Spinal cord (tissue), 10 donors: ENCODE data around the gene SUPT20HL2. TPM values are rescaled to one million over a fixed set of nuclear protein-coding genes. Genes with fewer than 3 reads are reported as not detected.
"Not testable (repeated sequence)": the region's sequence is repeated elsewhere in the genome, so short reads cannot be mapped to it uniquely, and the experiment has no call there.

Experiments
- DNase-seq, 6 donors: peaks; one replicate each; pipeline versions ENCODE4 v3.0.0 to v3.0.0-alpha.2; 2013 to 2015; ENCODE audit warnings: low spot score in 6 of 6, low read depth in 4 of 6
- H3K27ac ChIP-seq: one replicate; pipeline ENCODE4 v1.5.1; 2013; ENCODE audit warnings: low read depth, low read length, control low read depth
- H3K27me3 ChIP-seq: one replicate; pipeline ENCODE4 v1.6.1; 2013; ENCODE audit warnings: low read length; ENCODE audit not compliant: control insufficient read depth, insufficient read depth
- H3K36me3 ChIP-seq: one replicate; pipeline ENCODE4 v1.6.1; 2013; ENCODE audit warnings: low read length; ENCODE audit not compliant: control insufficient read depth, insufficient read depth
- H3K4me1 ChIP-seq: one replicate; pipeline ENCODE4 v1.6.1; 2013; ENCODE audit warnings: low read length; ENCODE audit not compliant: control insufficient read depth, insufficient read depth
- H3K4me3 ChIP-seq: one replicate; pipeline ENCODE4 v1.5.1; 2013; ENCODE audit warnings: low read depth, low read length, control low read depth
- H3K9me3 ChIP-seq: one replicate; pipeline ENCODE4 v1.6.1; 2013; ENCODE audit warnings: low read length; ENCODE audit not compliant: control insufficient read depth, insufficient read depth
- WGBS: methylation state at CpG from one replicate; pipeline ENCODE4 v1.1.5; 2013; ENCODE audit warnings: missing lambda C conversion rate; ENCODE audit not compliant: insufficient coverage; 5-methylcytosine and 5-hydroxymethylcytosine counted together
- polyA plus RNA-seq, 2 donors: library from polyadenylated mRNA; unstranded; fragments of 120-200 nt; gene quantifications; one replicate each; pipeline ENCODE4 v1.2.1, GENCODE V29; 2013; ENCODE audit not compliant: insufficient read length in 2 of 2
- total RNA-seq, 2 donors: library from RNA; depleted of rRNA in 1 of 2; stranded (reverse); fragments of 120-200 nt in 1 of 2; fragments of >200 nt in 1 of 2; gene quantifications; one replicate each; pipeline versions ENCODE4 v1.2.3 to v1.2.4, GENCODE V29; 2013 to 2014
- donor health status: healthy.

The SUPT20HL2 gene
- total and polyA plus RNA-seq, 4 donors: 0.06 to 0.13 TPM; not detected in 2

- peaks cover 16% of the 10 kb centered on the region for H3K27me3 ChIP-seq
- no peaks in the 10 kb centered on the region for H3K9me3 ChIP-seq
- no peak overlapping the region for H3K27ac ChIP-seq
- H3K4me3 ChIP-seq: no peak overlapping the region
- no peaks in the 10 kb centered on the region for H3K36me3 ChIP-seq
- no peak for DNase-seq
- no peaks in the 10 kb centered on the region for H3K4me1 ChIP-seq
Observed at GRCh38 chrX:24339911-24340310, 26.0 kb upstream of the SUPT20HL2 start.

DNA sequence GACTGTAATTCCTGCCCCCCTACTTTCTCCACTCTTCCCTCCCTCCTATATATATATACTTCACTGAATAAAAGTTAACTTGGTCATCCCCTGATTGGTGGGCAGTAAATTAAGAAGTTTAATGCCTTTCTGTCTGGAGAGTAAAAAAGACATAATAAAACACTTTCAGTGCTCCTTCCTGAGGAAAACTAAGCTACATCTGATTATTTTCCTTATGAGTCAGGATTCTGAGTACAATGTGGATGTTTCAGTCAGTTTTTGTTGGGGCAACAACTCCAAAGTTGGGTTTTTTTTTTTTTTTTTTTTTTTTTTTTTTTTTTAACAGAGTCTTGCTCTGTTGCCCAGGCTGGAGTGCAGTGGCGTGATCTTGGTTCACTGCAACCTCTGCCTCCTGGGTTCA, 22.0 kb upstream of the SUPT20HL2 start:
- Histone ChIP-seq H3K9me3 (no peaks in the 10 kb centered on the region), H3K36me3 (no peaks in the 10 kb centered on the region), H3K4me1 (no peaks in the 10 kb centered on the region), H3K4me3 (no peak overlapping the region), H3K27me3 (peaks cover 8% of the 10 kb centered on the region), H3K27ac (no peak overlapping the region)
- WGBS: no CpG with 5 or more reads among the region's 1 CpG
- no peak for DNase-seq

DNA sequence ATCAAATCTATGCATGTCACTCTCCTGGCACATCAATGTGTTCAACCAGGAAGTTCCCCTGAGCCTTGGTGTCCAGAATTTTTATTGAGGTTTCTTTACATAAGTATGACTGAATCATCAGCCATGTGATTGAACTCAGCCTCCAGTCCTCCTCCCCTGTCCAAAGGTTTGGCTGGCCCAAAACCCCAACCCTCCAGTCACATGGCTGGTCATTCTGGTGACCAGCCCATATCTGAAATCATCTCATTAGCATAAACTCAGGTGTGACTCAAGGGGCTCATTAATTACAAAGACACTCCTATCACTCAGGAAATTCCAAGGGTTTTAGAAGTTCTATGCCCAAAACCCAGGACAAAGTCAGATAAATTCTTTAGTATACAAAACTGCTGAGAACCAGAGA, 20.6 kb upstream of the SUPT20HL2 start:
- no peaks in the 10 kb centered on the region for H3K9me3 ChIP-seq
- H3K27ac ChIP-seq: no peak overlapping the region
- peaks cover 11% of the 10 kb centered on the region for H3K27me3 ChIP-seq
- DNase-seq: no peak
- no peaks in the 10 kb centered on the region for H3K36me3 ChIP-seq
- H3K4me1 ChIP-seq: no peaks in the 10 kb centered on the region
- no peak overlapping the region for H3K4me3 ChIP-seq

- Histone ChIP-seq H3K27me3 (peaks cover 11% of the 10 kb centered on the region), H3K4me3 (no peak overlapping the region), H3K27ac (no peak overlapping the region), H3K9me3 (no peaks in the 10 kb centered on the region), H3K36me3 (no peaks in the 10 kb centered on the region), H3K4me1 (no peaks in the 10 kb centered on the region)
- no CpG with 5 or more reads among the region's 1 CpG for WGBS
- no peak for DNase-seq
Observed at GRCh38 chrX:24333371-24333770, 19.5 kb upstream of the SUPT20HL2 start.

- H3K4me1 ChIP-seq: no peaks in the 10 kb centered on the region
- no peak overlapping the region for H3K4me3 ChIP-seq
- no peaks in the 10 kb centered on the region for H3K36me3 ChIP-seq
- WGBS: no CpG with 5 or more reads among the region's 4 CpGs
- H3K27ac ChIP-seq: no peak overlapping the region
- H3K9me3 ChIP-seq: no peaks in the 10 kb centered on the region
- no peak for DNase-seq
- H3K27me3 ChIP-seq: peaks cover 11% of the 10 kb centered on the region
Observed at GRCh38 chrX:24332878-24333277, 19.0 kb upstream of the SUPT20HL2 start.

DNA sequence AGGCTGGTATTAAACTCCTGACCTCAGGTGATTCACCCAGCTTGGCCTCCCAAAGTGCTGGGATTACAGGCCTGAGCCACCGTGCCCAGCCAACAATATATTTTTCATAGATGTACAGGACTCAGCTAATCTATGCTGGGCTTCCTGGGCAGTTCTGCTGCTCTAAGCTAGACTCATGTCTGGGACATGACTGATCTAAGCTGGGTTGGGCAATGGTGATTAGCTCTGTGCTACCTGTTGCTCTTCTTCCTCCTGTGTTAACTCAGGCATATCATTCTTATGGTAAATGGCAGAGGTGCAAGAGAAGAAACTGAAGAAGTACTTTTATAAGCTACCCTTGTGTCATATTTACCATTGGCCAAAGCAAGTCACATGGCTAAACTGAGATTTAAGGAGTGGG, 11.4 kb upstream of the SUPT20HL2 start:
- WGBS: 83% methylated on average over 1 of the region's 1 CpG
- H3K36me3 ChIP-seq: no peaks in the 10 kb centered on the region
- peaks cover 16% of the 10 kb centered on the region for H3K27me3 ChIP-seq
- no peak overlapping the region for H3K27ac ChIP-seq
- no peaks in the 10 kb centered on the region for H3K4me1 ChIP-seq
- no peak for DNase-seq
- H3K9me3 ChIP-seq: no peaks in the 10 kb centered on the region
- no peak overlapping the region for H3K4me3 ChIP-seq

DNA sequence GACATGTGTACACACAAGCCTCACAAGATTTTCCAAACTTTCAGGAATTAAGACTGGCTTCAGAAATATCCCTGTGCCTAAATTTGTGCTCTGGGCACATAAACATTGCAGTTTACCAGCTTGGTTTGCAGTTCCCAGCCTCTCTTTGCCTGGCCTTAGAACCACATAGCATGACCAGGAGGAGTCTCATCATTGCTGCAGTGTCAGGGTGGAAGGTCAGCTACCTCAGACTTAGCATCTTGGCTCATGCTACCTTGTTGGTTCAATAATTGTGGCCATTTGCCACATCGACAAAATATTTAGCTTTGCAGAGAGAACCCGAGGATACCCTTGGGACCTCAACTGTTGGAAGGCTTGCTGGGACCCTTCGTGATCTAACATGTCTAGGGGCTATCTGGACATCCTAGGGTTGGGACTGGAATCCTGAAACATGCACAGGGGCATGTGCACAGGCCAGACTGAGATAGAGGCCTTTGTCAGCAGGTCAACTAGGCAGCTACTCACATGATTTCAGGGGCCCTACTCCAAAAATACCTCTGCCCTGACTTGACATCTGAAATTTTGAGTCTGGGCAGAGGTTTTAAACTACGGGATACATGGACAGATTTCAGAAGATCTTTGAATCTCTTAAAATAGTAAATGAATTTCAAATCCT, 8.0 kb upstream of the SUPT20HL2 start:
- DNase-seq: no peak

GRCh38 chrX:24317567-24317966, 3.7 kb upstream of the SUPT20HL2 start:
- peaks cover 15% of the 10 kb centered on the region for H3K27me3 ChIP-seq
- H3K36me3 ChIP-seq: no peaks in the 10 kb centered on the region
- WGBS: no CpG with 5 or more reads among the region's 1 CpG
- no peaks in the 10 kb centered on the region for H3K4me1 ChIP-seq
- H3K27ac ChIP-seq: no peak overlapping the region
- DNase-seq: no peak
- no peak overlapping the region for H3K4me3 ChIP-seq
- H3K9me3 ChIP-seq: no peaks in the 10 kb centered on the region

More for the DNA sequence above, 8.0 kb upstream of the SUPT20HL2 start:
- Histone ChIP-seq H3K27ac (no peak overlapping the region), H3K36me3 (no peaks in the 10 kb centered on the region), H3K4me3 (no peak overlapping the region), H3K4me1 (no peaks in the 10 kb centered on the region), H3K9me3 (no peaks in the 10 kb centered on the region), H3K27me3 (peaks cover 9% of the 10 kb centered on the region)
- 85% methylated on average over 3 of the region's 4 CpGs for WGBS

DNA sequence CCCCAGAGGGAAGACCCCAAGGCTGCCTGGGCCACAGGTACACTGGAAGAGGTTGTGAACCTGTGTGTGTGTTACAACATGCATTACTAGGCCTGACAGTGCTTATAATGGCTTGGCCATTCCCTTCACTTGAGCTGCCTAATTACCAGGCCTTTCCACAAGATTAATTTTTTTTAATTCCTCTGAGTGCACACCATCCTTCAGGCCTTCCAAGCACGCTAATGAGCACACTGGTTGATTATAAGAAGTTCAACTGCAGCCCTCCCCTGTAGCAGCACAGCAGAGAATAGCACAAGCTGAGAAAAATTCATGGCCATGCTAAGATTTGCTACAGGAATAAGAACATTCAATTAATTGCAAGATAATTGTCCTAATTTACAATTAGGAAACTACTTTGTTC, 2.2 kb upstream of the SUPT20HL2 start:
- Histone ChIP-seq H3K27ac (no peak overlapping the region), H3K36me3 (no peaks in the 10 kb centered on the region), H3K4me1 (no peaks in the 10 kb centered on the region), H3K9me3 (no peaks in the 10 kb centered on the region), H3K4me3 (no peak overlapping the region), H3K27me3 (peaks cover 13% of the 10 kb centered on the region)
- DNase-seq: peak in 2 of 6 donors; percentile 20 to 76
- no CpG with 5 or more reads among the region's 1 CpG for WGBS

DNA sequence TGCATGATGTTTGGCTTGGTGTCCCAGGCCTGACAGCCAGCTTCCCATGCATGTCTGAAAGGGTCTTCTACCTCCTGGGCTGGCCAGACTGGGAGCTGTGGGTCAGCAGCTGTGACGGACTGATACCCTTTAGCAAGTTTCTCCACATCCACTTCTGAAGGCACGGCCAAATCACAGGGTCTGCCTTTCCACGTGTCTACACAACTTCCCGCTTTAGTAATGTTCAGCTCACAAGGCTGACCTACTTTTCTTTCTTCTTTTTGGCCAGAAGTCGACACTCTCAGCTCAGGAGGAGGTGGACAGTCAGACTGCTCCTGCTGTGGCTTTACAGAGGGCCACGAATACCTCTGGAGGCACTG, 1.6 kb downstream of the SUPT20HL2 start:
- not testable (repeated sequence) for H3K36me3 ChIP-seq, H3K9me3 ChIP-seq, DNase-seq, H3K4me1 ChIP-seq, H3K27ac ChIP-seq, H3K4me3 ChIP-seq
- WGBS: 67% methylated on average over 2 of the region's 6 CpGs
- peaks cover 18% of the 10 kb centered on the region for H3K27me3 ChIP-seq
